Colonic mucosa (tissue), 4 donors: ENCODE data around the gene YIF1A. TPM values are rescaled to one million over a fixed set of nuclear protein-coding genes. Genes with fewer than 3 reads are reported as not detected.

Experiments used
- DNase-seq: peaks from one replicate; pipeline ENCODE4 v3.0.0-alpha.2; 2020
- H3K27ac ChIP-seq: fragments of 200-600 bp; one replicate; pipeline ENCODE4 v1.8.0; 2021
- H3K27me3 ChIP-seq: fragments of 200-600 bp; one replicate; pipeline ENCODE4 v1.8.0; 2021
- H3K36me3 ChIP-seq: fragments of 200-600 bp; one replicate; pipeline ENCODE4 v1.8.0; 2021
- H3K4me1 ChIP-seq: fragments of 200-600 bp; one replicate; pipeline ENCODE4 v1.8.0; 2021; ENCODE audit warnings: mild to moderate bottlenecking
- H3K4me3 ChIP-seq: fragments of 200-600 bp; one replicate; pipeline ENCODE4 v1.8.0; 2021
- H3K9ac ChIP-seq, 2 donors: one replicate each; pipeline ENCODE4 v1.7.0; 2013; ENCODE audit warnings: control low read depth in 2 of 2, low read depth in 2 of 2, low read length in 2 of 2
- H3K9me3 ChIP-seq: fragments of 200-600 bp; one replicate; pipeline ENCODE4 v1.8.0; 2021
- CTCF ChIP-seq: fragments of 200-600 bp; IDR thresholded peaks from one replicate; pipeline ENCODE4 v1.8.0; 2022; ENCODE audit warnings: antibody characterized with exemption, mild to moderate bottlenecking
- intact Hi-C: fragments of 100-400 bp; cut with DNase I; formaldehyde crosslinking; loops from one replicate; pipeline ENCODE4 v1.14.1; 2022
- total RNA-seq, 2 donors: library from RNA; stranded (reverse); fragmentation: NEBNext Ultra II Directional in 1 of 2; extraction: Animal tissue kit (Norgen Biotek cat#: 25700) in 1 of 2; gene quantifications; one replicate each; pipeline ENCODE4 v1.2.1, GENCODE V29; 2021
- donor health status: healthy.
- donor health status: DM: no; HTN: no; CAD: no.
- donor health status: DM: no; HTN: no; CAD: no.

The YIF1A gene
- total RNA-seq, 2 donors from 2014 or later = 87.4 to 159 TPM

GRCh38 chr11:66282468-66283455, 6.2 kb downstream of the YIF1A start:
- H3K4me1 ChIP-seq = peaks cover 2% of the 10 kb centered on the region
- no peak overlapping the region for H3K4me3 ChIP-seq
- no peaks in the 10 kb centered on the region for H3K36me3 ChIP-seq
- H3K27ac ChIP-seq = no peak overlapping the region
- no peaks in the 10 kb centered on the region for H3K27me3 ChIP-seq
- peak; percentile 98 for DNase-seq
- H3K9ac ChIP-seq = peak overlapping the region in 1 of 2 donors; percentile 26
- TF ChIP-seq CTCF = peak; percentile 95
- intact Hi-C loops = loop anchor here (2.0 kb wide), 1 partner anchor 60 kb away; no protein-coding TSS in a partner anchor
- H3K9me3 ChIP-seq = no peaks in the 10 kb centered on the region

- TF ChIP-seq CTCF = no peak
- no peak overlapping the region for H3K27ac ChIP-seq
These were observed 7.0 kb downstream of the YIF1A start for GRCh38 chr11:66281776-66282467.

GRCh38 chr11:66281001-66281400, 7.9 kb downstream of the YIF1A start:
- intact Hi-C loops = no loop called here
- H3K9ac ChIP-seq = no peak overlapping the region
- H3K27ac ChIP-seq = no peak overlapping the region
- H3K36me3 ChIP-seq = no peaks in the 10 kb centered on the region
- H3K27me3 ChIP-seq = no peaks in the 10 kb centered on the region
- no peak overlapping the region for H3K4me3 ChIP-seq
- H3K4me1 ChIP-seq = no peaks in the 10 kb centered on the region
- DNase-seq = no peak
- no peaks in the 10 kb centered on the region for H3K9me3 ChIP-seq
- TF ChIP-seq CTCF = no peak

More at GRCh38 chr11:66281776-66282467, 7.0 kb downstream of the YIF1A start:
- Histone ChIP-seq H3K36me3 (no peaks in the 10 kb centered on the region), H3K9me3 (no peaks in the 10 kb centered on the region), H3K4me3 (no peak overlapping the region), H3K9ac (no peak overlapping the region), H3K27me3 (no peaks in the 10 kb centered on the region), H3K4me1 (no peaks in the 10 kb centered on the region)
- DNase-seq = no peak
- intact Hi-C loops = loop anchor here (2.0 kb wide), 1 partner anchor 59 kb away; no protein-coding TSS in a partner anchor

- intact Hi-C loops = no loop called here
- Histone ChIP-seq H3K27ac (no peak overlapping the region), H3K4me1 (no peaks in the 10 kb centered on the region), H3K4me3 (no peak overlapping the region), H3K36me3 (no peaks in the 10 kb centered on the region), H3K9me3 (no peaks in the 10 kb centered on the region), H3K9ac (no peak overlapping the region), H3K27me3 (no peaks in the 10 kb centered on the region)
- no peak for TF ChIP-seq CTCF
- no peak for DNase-seq
These were observed 8.5 kb downstream of the YIF1A start for GRCh38 chr11:66280428-66280827.

GRCh38 chr11:66279092-66279734, 9.7 kb downstream of the YIF1A start:
- no peaks in the 10 kb centered on the region for H3K9me3 ChIP-seq
- H3K36me3 ChIP-seq = peaks cover 1% of the 10 kb centered on the region
- no peak overlapping the region for H3K27ac ChIP-seq
- no peak overlapping the region for H3K9ac ChIP-seq
- intact Hi-C loops = no loop called here
- no peaks in the 10 kb centered on the region for H3K27me3 ChIP-seq
- TF ChIP-seq CTCF = no peak
- no peaks in the 10 kb centered on the region for H3K4me1 ChIP-seq
- no peak overlapping the region for H3K4me3 ChIP-seq
- DNase-seq = no peak
